ENCODE data around the gene MFAP4. TPM values are rescaled to one million over a fixed set of nuclear protein-coding genes. Genes with fewer than 3 reads are reported as not detected.

Gene MFAP4
- total RNA-seq, 1 donor from 2014 or later: 18.0 TPM

GRCh38 chr17:19346351-19347255 lies 40.4 kb downstream of the MFAP4 start:
- no peak for TF ChIP-seq CTCF (conservative IDR thresholded peaks at IDR 0.05)
- no peak overlapping the region for H3K4me3 Mint-ChIP-seq
- no peak for DNase-seq (ENCODE audit: extremely low spot score, unreplicated experiment)
- H3K27ac Mint-ChIP-seq: peak overlapping the region; percentile 77
- peaks cover 15% of the 10 kb centered on the region for H3K4me1 Mint-ChIP-seq (ENCODE audit: unreplicated experiment)
- no peaks in the 10 kb centered on the region for H3K27me3 Mint-ChIP-seq
- H3K36me3 Mint-ChIP-seq: peaks cover 8% of the 10 kb centered on the region
- no peaks in the 10 kb centered on the region for H3K9me3 Mint-ChIP-seq

DNA sequence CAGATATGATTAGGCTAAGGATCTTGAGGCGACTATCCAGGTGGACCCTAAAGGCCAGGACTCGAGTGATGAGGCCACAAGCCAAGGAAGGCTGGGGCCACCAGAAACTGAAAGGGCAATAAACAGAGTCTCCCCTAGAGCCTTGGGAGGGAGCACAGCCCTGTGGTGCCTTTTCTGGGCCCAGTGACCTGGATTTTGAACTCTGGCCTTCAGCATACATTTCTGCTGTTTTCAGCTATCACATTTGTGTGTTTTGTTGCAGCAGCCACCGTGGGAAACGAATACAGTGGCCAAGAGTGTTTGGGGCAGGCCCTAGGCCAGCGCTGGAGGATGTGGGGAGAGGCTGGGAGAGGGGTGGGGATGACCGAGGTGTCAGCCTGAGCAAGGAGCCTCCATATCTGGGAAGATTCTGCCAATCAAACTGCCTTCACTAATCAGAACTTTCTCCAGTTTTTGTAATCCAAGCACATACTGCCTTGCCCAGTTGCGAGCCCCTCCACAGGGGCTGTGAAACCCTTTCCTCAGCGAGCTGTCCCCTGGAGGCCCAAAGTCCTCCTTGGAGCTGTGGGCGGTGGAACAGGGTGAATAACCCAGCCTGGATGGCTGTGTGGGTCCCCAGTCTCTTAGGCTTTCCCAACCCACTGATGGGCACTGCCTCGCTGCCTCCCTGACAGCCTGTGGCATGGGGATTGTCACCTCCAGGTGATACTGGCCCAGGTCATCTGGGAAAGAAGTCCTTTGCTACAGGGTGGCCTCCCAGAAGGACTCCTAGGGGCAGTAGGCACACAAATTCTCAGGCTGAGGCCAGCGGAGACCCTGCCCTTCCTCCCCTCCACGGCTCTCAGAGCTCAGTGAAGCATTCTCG lies 41.3 kb downstream of the MFAP4 start:
- H3K9me3 Mint-ChIP-seq: no peaks in the 10 kb centered on the region

GRCh38 chr17:19345067-19345460 lies 41.9 kb downstream of the MFAP4 start:
- no peaks in the 10 kb centered on the region for H3K27me3 Mint-ChIP-seq
- H3K36me3 Mint-ChIP-seq: peaks cover 8% of the 10 kb centered on the region
- H3K4me1 Mint-ChIP-seq (ENCODE audit: unreplicated experiment): peaks cover 25% of the 10 kb centered on the region
- no peak overlapping the region for H3K27ac Mint-ChIP-seq
- no peak for TF ChIP-seq CTCF (conservative IDR thresholded peaks at IDR 0.05)
- no peak overlapping the region for H3K4me3 Mint-ChIP-seq
- no peak for DNase-seq (ENCODE audit: extremely low spot score, unreplicated experiment)
- H3K9me3 Mint-ChIP-seq: no peaks in the 10 kb centered on the region

More for the DNA sequence above, 41.3 kb downstream of the MFAP4 start:
- no peak for DNase-seq (ENCODE audit: extremely low spot score, unreplicated experiment)
- Mint-ChIP-seq H3K4me1 (ENCODE audit: unreplicated experiment) (peaks cover 24% of the 10 kb centered on the region), H3K27me3 (no peaks in the 10 kb centered on the region), H3K27ac (no peak overlapping the region), H3K36me3 (peaks cover 8% of the 10 kb centered on the region), H3K4me3 (no peak overlapping the region)
- no peak for TF ChIP-seq CTCF (conservative IDR thresholded peaks at IDR 0.05)

- Mint-ChIP-seq H3K36me3 (peaks cover 8% of the 10 kb centered on the region), H3K4me3 (no peak overlapping the region), H3K27ac (no peak overlapping the region), H3K4me1 (ENCODE audit: unreplicated experiment) (peaks cover 27% of the 10 kb centered on the region), H3K27me3 (no peaks in the 10 kb centered on the region), H3K9me3 (no peaks in the 10 kb centered on the region)
- peak; percentile 66 for DNase-seq (ENCODE audit: extremely low spot score, unreplicated experiment)
- TF ChIP-seq CTCF (conservative IDR thresholded peaks at IDR 0.05): no peak
Measured at GRCh38 chr17:19344311-19345066, 42.5 kb downstream of the MFAP4 start.

DNA sequence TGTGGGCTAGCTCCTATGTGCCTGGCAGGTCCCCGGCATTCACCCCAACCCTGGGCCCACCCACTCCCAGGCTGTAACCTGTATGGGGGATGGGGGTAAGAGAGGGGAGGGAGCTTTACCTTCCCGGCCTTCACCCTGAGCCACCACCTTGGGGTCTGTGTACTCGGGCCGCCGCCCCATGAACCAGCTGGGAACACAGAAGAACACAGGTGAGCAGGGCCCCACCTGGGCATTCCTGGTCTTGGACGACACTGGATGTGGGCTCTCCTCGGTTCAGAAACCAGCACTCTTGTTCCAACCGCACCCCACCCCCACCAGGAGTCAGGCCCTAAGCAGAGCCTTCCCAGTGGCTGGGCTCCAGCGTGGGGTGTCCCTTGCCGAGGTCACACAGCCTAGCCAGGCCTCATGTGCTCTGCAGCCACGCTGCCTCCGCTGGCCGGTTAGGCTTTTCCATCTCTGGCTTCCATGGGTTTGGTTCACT lies 43.3 kb downstream of the MFAP4 start:
- no peak for DNase-seq (ENCODE audit: extremely low spot score, unreplicated experiment)

More for the DNA sequence above, 43.3 kb downstream of the MFAP4 start:
- Mint-ChIP-seq H3K27me3 (no peaks in the 10 kb centered on the region), H3K27ac (no peak overlapping the region), H3K4me3 (no peak overlapping the region), H3K9me3 (no peaks in the 10 kb centered on the region), H3K4me1 (ENCODE audit: unreplicated experiment) (peaks cover 34% of the 10 kb centered on the region), H3K36me3 (peaks cover 8% of the 10 kb centered on the region)
- no peak for TF ChIP-seq CTCF (conservative IDR thresholded peaks at IDR 0.05)
